ENCODE measurements around the gene SLX9.

The SLX9 gene

GRCh38 chr21:44993321-44994046 lies 53.7 kb downstream of the SLX9 start:
- Histone ChIP-seq H3K27me3 (ENCODE audit: control insufficient read depth, insufficient read depth, low read length) (no peaks in the 10 kb centered on the region), H3K4me3 (ENCODE audit: low read length) (no peak overlapping the region), H3K9ac (ENCODE audit: low read length) (no peak overlapping the region), H3K9me3 (ENCODE audit: control insufficient read depth, low read length) (no peaks in the 10 kb centered on the region), H3K4me1 (ENCODE audit: control insufficient read depth, insufficient read depth, low read length) (no peaks in the 10 kb centered on the region), H3K36me3 (ENCODE audit: control insufficient read depth, insufficient read depth, low read length) (no peaks in the 10 kb centered on the region)

GRCh38 chr21:44994047-44994694 lies 54.3 kb downstream of the SLX9 start:
- no peaks in the 10 kb centered on the region for H3K9me3 ChIP-seq (ENCODE audit: control insufficient read depth, low read length)
- no peaks in the 10 kb centered on the region for H3K36me3 ChIP-seq (ENCODE audit: control insufficient read depth, insufficient read depth, low read length)
- no peak overlapping the region for H3K4me3 ChIP-seq (ENCODE audit: low read length)
- H3K4me1 ChIP-seq (ENCODE audit: control insufficient read depth, insufficient read depth, low read length), result no peaks in the 10 kb centered on the region
- H3K27me3 ChIP-seq (ENCODE audit: control insufficient read depth, insufficient read depth, low read length), result peaks cover under 1% of the 10 kb centered on the region
- no peak overlapping the region for H3K9ac ChIP-seq (ENCODE audit: low read length)

- Histone ChIP-seq H3K4me3 (ENCODE audit: low read length) (no peak overlapping the region), H3K9me3 (ENCODE audit: control insufficient read depth, low read length) (no peaks in the 10 kb centered on the region), H3K9ac (ENCODE audit: low read length) (no peak overlapping the region), H3K4me1 (ENCODE audit: control insufficient read depth, insufficient read depth, low read length) (no peaks in the 10 kb centered on the region), H3K27me3 (ENCODE audit: control insufficient read depth, insufficient read depth, low read length) (peaks cover 5% of the 10 kb centered on the region), H3K36me3 (ENCODE audit: control insufficient read depth, insufficient read depth, low read length) (no peaks in the 10 kb centered on the region)
Observed at GRCh38 chr21:44994695-44995342, 55.0 kb downstream of the SLX9 start.

- peaks cover 5% of the 10 kb centered on the region for H3K27me3 ChIP-seq (ENCODE audit: control insufficient read depth, insufficient read depth, low read length)
- no peaks in the 10 kb centered on the region for H3K36me3 ChIP-seq (ENCODE audit: control insufficient read depth, insufficient read depth, low read length)
- H3K4me3 ChIP-seq (ENCODE audit: low read length), result no peak overlapping the region
- H3K9ac ChIP-seq (ENCODE audit: low read length), result no peak overlapping the region
- H3K4me1 ChIP-seq (ENCODE audit: control insufficient read depth, insufficient read depth, low read length), result peaks cover under 1% of the 10 kb centered on the region
- no peaks in the 10 kb centered on the region for H3K9me3 ChIP-seq (ENCODE audit: control insufficient read depth, low read length)
Observed at GRCh38 chr21:44995343-44995941, 55.6 kb downstream of the SLX9 start.

- Histone ChIP-seq H3K9ac (ENCODE audit: low read length) (no peak overlapping the region), H3K36me3 (ENCODE audit: control insufficient read depth, insufficient read depth, low read length) (no peaks in the 10 kb centered on the region), H3K27me3 (ENCODE audit: control insufficient read depth, insufficient read depth, low read length) (peaks cover 5% of the 10 kb centered on the region), H3K4me1 (ENCODE audit: control insufficient read depth, insufficient read depth, low read length) (peaks cover 5% of the 10 kb centered on the region), H3K4me3 (ENCODE audit: low read length) (no peak overlapping the region), H3K9me3 (ENCODE audit: control insufficient read depth, low read length) (no peaks in the 10 kb centered on the region)
Observed at GRCh38 chr21:44996096-44996495, 56.3 kb downstream of the SLX9 start.

GRCh38 chr21:44996501-44996921 lies 56.7 kb downstream of the SLX9 start:
- peaks cover 5% of the 10 kb centered on the region for H3K27me3 ChIP-seq (ENCODE audit: control insufficient read depth, insufficient read depth, low read length)
- no peaks in the 10 kb centered on the region for H3K9me3 ChIP-seq (ENCODE audit: control insufficient read depth, low read length)
- no peak overlapping the region for H3K9ac ChIP-seq (ENCODE audit: low read length)
- H3K4me3 ChIP-seq (ENCODE audit: low read length), result no peak overlapping the region
- H3K4me1 ChIP-seq (ENCODE audit: control insufficient read depth, insufficient read depth, low read length), result peaks cover 5% of the 10 kb centered on the region
- H3K36me3 ChIP-seq (ENCODE audit: control insufficient read depth, insufficient read depth, low read length), result no peaks in the 10 kb centered on the region

- peaks cover 5% of the 10 kb centered on the region for H3K27me3 ChIP-seq (ENCODE audit: control insufficient read depth, insufficient read depth, low read length)
- peaks cover 5% of the 10 kb centered on the region for H3K4me1 ChIP-seq (ENCODE audit: control insufficient read depth, insufficient read depth, low read length)
- H3K9ac ChIP-seq (ENCODE audit: low read length), result no peak overlapping the region
- no peaks in the 10 kb centered on the region for H3K36me3 ChIP-seq (ENCODE audit: control insufficient read depth, insufficient read depth, low read length)
- H3K4me3 ChIP-seq (ENCODE audit: low read length), result no peak overlapping the region
- H3K9me3 ChIP-seq (ENCODE audit: control insufficient read depth, low read length), result no peaks in the 10 kb centered on the region
Observed at GRCh38 chr21:44996983-44997936, 57.4 kb downstream of the SLX9 start.

GRCh38 chr21:44998086-44998620 lies 58.3 kb downstream of the SLX9 start:
- H3K9ac ChIP-seq (ENCODE audit: low read length), result no peak overlapping the region
- no peaks in the 10 kb centered on the region for H3K9me3 ChIP-seq (ENCODE audit: control insufficient read depth, low read length)
- H3K36me3 ChIP-seq (ENCODE audit: control insufficient read depth, insufficient read depth, low read length), result no peaks in the 10 kb centered on the region
- H3K27me3 ChIP-seq (ENCODE audit: control insufficient read depth, insufficient read depth, low read length), result peaks cover 5% of the 10 kb centered on the region
- peaks cover 5% of the 10 kb centered on the region for H3K4me1 ChIP-seq (ENCODE audit: control insufficient read depth, insufficient read depth, low read length)
- no peak overlapping the region for H3K4me3 ChIP-seq (ENCODE audit: low read length)

GRCh38 chr21:44998621-44999427 lies 59.0 kb downstream of the SLX9 start:
- Histone ChIP-seq H3K9me3 (ENCODE audit: control insufficient read depth, low read length) (no peaks in the 10 kb centered on the region), H3K4me1 (ENCODE audit: control insufficient read depth, insufficient read depth, low read length) (peaks cover 5% of the 10 kb centered on the region), H3K36me3 (ENCODE audit: control insufficient read depth, insufficient read depth, low read length) (no peaks in the 10 kb centered on the region), H3K4me3 (ENCODE audit: low read length) (no peak overlapping the region), H3K9ac (ENCODE audit: low read length) (no peak overlapping the region), H3K27me3 (ENCODE audit: control insufficient read depth, insufficient read depth, low read length) (peaks cover 5% of the 10 kb centered on the region)

GRCh38 chr21:44999428-44999971 lies 59.7 kb downstream of the SLX9 start:
- Histone ChIP-seq H3K9me3 (ENCODE audit: control insufficient read depth, low read length) (no peaks in the 10 kb centered on the region), H3K27me3 (ENCODE audit: control insufficient read depth, insufficient read depth, low read length) (peaks cover 5% of the 10 kb centered on the region), H3K9ac (ENCODE audit: low read length) (no peak overlapping the region), H3K36me3 (ENCODE audit: control insufficient read depth, insufficient read depth, low read length) (no peaks in the 10 kb centered on the region), H3K4me1 (ENCODE audit: control insufficient read depth, insufficient read depth, low read length) (peaks cover 5% of the 10 kb centered on the region), H3K4me3 (ENCODE audit: low read length) (no peak overlapping the region)
